B cell (primary cell): Measurements from ENCODE around the gene DTWD2. TPM values are rescaled to one million over a fixed set of nuclear protein-coding genes. Genes with fewer than 3 reads are reported as not detected.
"Not testable (repeated sequence)": the region's sequence is repeated elsewhere in the genome, so short reads cannot be mapped to it uniquely, and the experiment has no call there.

ENCODE experiments used
- ATAC-seq: fragments of 200-7000 bp; cut with Tn5 transposase; one replicate; pipeline ENCODE4 v1.10.0; 2021; ENCODE audit warnings: low read depth, mild to moderate bottlenecking, moderate number of reproducible peaks, moderate library complexity
- CTCF ChIA-PET: fragments of 350-600 bp; sonication (Branson Sonifier 250); formaldehyde crosslinking; loops from one replicate; lab custom pipeline; 2021; ENCODE audit warnings: antibody characterized with exemption, inconsistent platforms; lab: Charles Lee
- POLR2A ChIA-PET: fragments of 350-600 bp; sonication (Branson Sonifier 250); formaldehyde crosslinking; loops from one replicate; lab custom pipeline; 2021; ENCODE audit warnings: antibody characterized with exemption; lab: Charles Lee
- DNase-seq: peaks from one replicate; pipeline ENCODE4 v3.0.0; 2013
- H2AFZ ChIP-seq: 2 replicates; pipeline ENCODE4 v1.6.1; 2012; ENCODE audit warnings: mild to moderate bottlenecking, low read depth, low read length; ENCODE audit not compliant: insufficient read depth, poor library complexity, severe bottlenecking
- H3K27ac ChIP-seq, 2 donors: 1 replicate in 1 of 2; 2 replicates in 1 of 2; pipeline ENCODE4 v1.5.1; 2012 to 2013; ENCODE audit warnings: low read length in 2 of 2, mild to moderate bottlenecking in 2 of 2, moderate library complexity in 1 of 2
- H3K27me3 ChIP-seq, 4 experiments: fragments of 200-600 bp in 1 of 4; sonication (generic) in 1 of 4; replicated peaks in 1 of 4; 1 replicate in 2 of 4; 2 replicates in 2 of 4; pipeline versions ENCODE4 v1.6.1 to v1.7.0; 2013 to 2016; ENCODE audit warnings: low read length in 3 of 4, mild to moderate bottlenecking in 2 of 4, mixed read lengths in 1 of 4, moderate library complexity in 1 of 4; ENCODE audit not compliant: insufficient read depth in 4 of 4, control insufficient read depth in 3 of 4; ENCODE audit errors: control extremely low read depth in 1 of 4
- H3K36me3 ChIP-seq, 2 experiments: replicated peaks in 1 of 2; 1 replicate in 1 of 2; 2 replicates in 1 of 2; pipeline versions ENCODE4 v1.6.1 to v1.7.1; 2013; ENCODE audit warnings: low read length in 1 of 2; ENCODE audit not compliant: insufficient read depth in 2 of 2, control insufficient read depth in 1 of 2; ENCODE audit errors: control extremely low read depth in 1 of 2, extremely low read depth in 1 of 2
- H3K4me1 ChIP-seq, 2 donors: fragments of 200-600 bp in 1 of 2; sonication (generic) in 1 of 2; 1 replicate in 1 of 2; 2 replicates in 1 of 2; pipeline versions ENCODE4 v1.5.1 to v1.6.1; 2013 to 2017; ENCODE audit warnings: low read length in 2 of 2; ENCODE audit not compliant: control insufficient read depth in 2 of 2, insufficient read depth in 2 of 2
- H3K4me2 ChIP-seq: replicated peaks from 2 replicates; pipeline ENCODE3; 2012; ENCODE audit warnings: mild to moderate bottlenecking, low read depth, low read length; ENCODE audit not compliant: poor library complexity, severe bottlenecking
- H3K4me3 ChIP-seq, 5 experiments: fragments of 200-600 bp in 1 of 5; sonication (generic) in 1 of 5; 1 replicate in 3 of 5; 2 replicates in 2 of 5; pipeline versions ENCODE4 v1.5.1 to v1.7.0; 2011 to 2016; ENCODE audit warnings: low read length in 4 of 5, mild to moderate bottlenecking in 4 of 5, low read depth in 2 of 5, control low read depth in 1 of 5, moderate library complexity in 1 of 5; ENCODE audit not compliant: insufficient read depth in 1 of 5; ENCODE audit errors: control extremely low read depth in 1 of 5, extremely low read depth in 1 of 5
- H3K79me2 ChIP-seq: fragments of 200-600 bp; sonication (generic); one replicate; pipeline ENCODE4 v1.6.0; 2016; ENCODE audit warnings: low read length; ENCODE audit not compliant: control insufficient read depth, insufficient read depth
- H3K9ac ChIP-seq: fragments of 200-600 bp; sonication (generic); 2 replicates; pipeline ENCODE4 v1.6.1; 2017; ENCODE audit warnings: mild to moderate bottlenecking, low read length, moderate library complexity
- H3K9me3 ChIP-seq, 3 donors: one replicate each; pipeline versions ENCODE4 v1.6.1 to v1.7.1; 2013; ENCODE audit warnings: low read length in 2 of 3; ENCODE audit not compliant: control insufficient read depth in 2 of 3, insufficient read depth in 1 of 3; ENCODE audit errors: control extremely low read depth in 1 of 3
- H4K20me1 ChIP-seq: 2 replicates; pipeline ENCODE4 v1.6.0; 2012; ENCODE audit warnings: mild to moderate bottlenecking, low read length; ENCODE audit not compliant: insufficient read depth, control insufficient read depth, poor library complexity, severe bottlenecking
- H3K27ac Mint-ChIP-seq: one replicate; pipeline ENCODE4 v1.8.0; 2021; ENCODE audit warnings: mixed read lengths
- H3K27me3 Mint-ChIP-seq: one replicate; pipeline ENCODE4 v1.8.0; 2021; ENCODE audit warnings: mixed read lengths
- H3K4me1 Mint-ChIP-seq: one replicate; pipeline ENCODE4 v1.8.0; 2021; ENCODE audit warnings: mixed read lengths
- H3K4me3 Mint-ChIP-seq: one replicate; pipeline ENCODE4 v1.8.0; 2021; ENCODE audit warnings: mixed read lengths
- H3K9me3 Mint-ChIP-seq: one replicate; pipeline ENCODE4 v1.8.0; 2022; ENCODE audit warnings: mixed read lengths; ENCODE audit not compliant: insufficient read depth
- EZH2 ChIP-seq: IDR thresholded peaks from 2 replicates; pipeline ENCODE4 v1.6.1; 2012; ENCODE audit warnings: borderline replicate concordance, low read depth, mild to moderate bottlenecking, moderate library complexity, low read length; ENCODE audit not compliant: insufficient read depth, poor library complexity, severe bottlenecking
- WGBS: methylation state at CpG from one replicate; pipeline ENCODE4 v1.1.5; 2013; ENCODE audit warnings: missing lambda C conversion rate; ENCODE audit not compliant: insufficient coverage; 5-methylcytosine and 5-hydroxymethylcytosine counted together
- intact Hi-C: fragments of 100-400 bp; cut with micrococcal nuclease; formaldehyde crosslinking; loops from one replicate; pipeline ENCODE4 v1.10.0; 2022
- polyA plus RNA-seq: library from polyadenylated mRNA; depleted of rRNA; stranded (reverse); fragments of >200 nt; gene quantifications from 2 replicates; pipeline ENCODE4 v1.2.3, GENCODE V29; 2012
- total RNA-seq, 2 donors: library from RNA; stranded (reverse); fragments of 120-200 nt in 1 of 2; gene quantifications; 1 replicate in 1 of 2; 2 replicates in 1 of 2; pipeline versions ENCODE4 v1.2.3 to v1.2.4, GENCODE V29; 2013 to 2022
- TF ChIP-seq, protein P1 (sequence below): fragments of 200-600 bp; IDR thresholded peaks from one replicate; pipeline ENCODE4 v1.8.0; 2022; ENCODE audit warnings: antibody characterized with exemption, mild to moderate bottlenecking

Gene DTWD2
- total and polyA plus RNA-seq, 2 donors (not counting 1 experiment from before 2014, with no cell fraction given), result 3.7 to 6.0 TPM

DNA sequence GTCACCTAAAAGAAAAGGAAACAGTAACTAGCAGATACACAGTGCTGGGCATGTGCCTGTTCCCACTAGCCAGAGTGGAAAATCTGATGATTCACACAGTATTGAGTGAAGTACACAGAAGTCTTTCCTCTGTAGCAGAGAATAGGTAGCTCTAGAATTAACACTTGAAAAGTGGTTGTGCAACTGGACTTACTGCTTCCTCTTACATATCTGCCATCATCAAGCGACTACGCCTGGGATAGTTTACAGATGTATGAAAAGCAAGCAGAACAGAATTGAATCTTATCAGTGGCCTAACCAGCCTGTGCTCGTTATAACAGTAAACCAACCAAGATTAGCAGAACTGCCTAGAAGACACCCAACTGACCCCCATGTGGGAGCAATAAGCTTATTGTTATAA lies 130.6 kb downstream of the DTWD2 start:
- Histone ChIP-seq H3K4me1 (no peaks in the 10 kb centered on the region), H2AFZ (no peak overlapping the region), H3K4me2 (no peak overlapping the region), H3K79me2 (no peaks in the 10 kb centered on the region), H3K9ac (no peak overlapping the region), H3K4me3 (no peak overlapping the region), H4K20me1 (no peaks in the 10 kb centered on the region), H3K27me3 (no peaks in the 10 kb centered on the region), H3K27ac (no peak overlapping the region), H3K36me3 (no peaks in the 10 kb centered on the region), H3K9me3 (peaks cover 0 to 4% (median 0%) of the 10 kb centered on the region in 3 donors)
- no peak overlapping the region for H3K4me3 Mint-ChIP-seq
- DNase-seq (no peak), ATAC-seq (no peak)
- H3K27ac Mint-ChIP-seq, result no peak overlapping the region
- no peak for TF ChIP-seq EZH2
- TF ChIP-seq, protein P1, sequence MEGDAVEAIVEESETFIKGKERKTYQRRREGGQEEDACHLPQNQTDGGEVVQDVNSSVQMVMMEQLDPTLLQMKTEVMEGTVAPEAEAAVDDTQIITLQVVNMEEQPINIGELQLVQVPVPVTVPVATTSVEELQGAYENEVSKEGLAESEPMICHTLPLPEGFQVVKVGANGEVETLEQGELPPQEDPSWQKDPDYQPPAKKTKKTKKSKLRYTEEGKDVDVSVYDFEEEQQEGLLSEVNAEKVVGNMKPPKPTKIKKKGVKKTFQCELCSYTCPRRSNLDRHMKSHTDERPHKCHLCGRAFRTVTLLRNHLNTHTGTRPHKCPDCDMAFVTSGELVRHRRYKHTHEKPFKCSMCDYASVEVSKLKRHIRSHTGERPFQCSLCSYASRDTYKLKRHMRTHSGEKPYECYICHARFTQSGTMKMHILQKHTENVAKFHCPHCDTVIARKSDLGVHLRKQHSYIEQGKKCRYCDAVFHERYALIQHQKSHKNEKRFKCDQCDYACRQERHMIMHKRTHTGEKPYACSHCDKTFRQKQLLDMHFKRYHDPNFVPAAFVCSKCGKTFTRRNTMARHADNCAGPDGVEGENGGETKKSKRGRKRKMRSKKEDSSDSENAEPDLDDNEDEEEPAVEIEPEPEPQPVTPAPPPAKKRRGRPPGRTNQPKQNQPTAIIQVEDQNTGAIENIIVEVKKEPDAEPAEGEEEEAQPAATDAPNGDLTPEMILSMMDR, result no peak
- H3K4me1 Mint-ChIP-seq, result no peaks in the 10 kb centered on the region
- WGBS, result no CpG with 5 or more reads among the region's 3 CpGs
- H3K9me3 Mint-ChIP-seq, result peaks cover 3% of the 10 kb centered on the region
- ChIA-PET POLR2A (no interaction called here), CTCF (no interaction called here)
- intact Hi-C loops, result no loop called here
- no peaks in the 10 kb centered on the region for H3K27me3 Mint-ChIP-seq

GRCh38 chr5:118854819-118855218 lies 133.5 kb downstream of the DTWD2 start:
- intact Hi-C loops, result no loop called here
- WGBS, result 87% methylated on average over 3 of the region's 5 CpGs
- Histone ChIP-seq H3K27me3 (no peaks in the 10 kb centered on the region), H3K9ac (no peak overlapping the region), H4K20me1 (no peaks in the 10 kb centered on the region), H3K4me3 (no peak overlapping the region), H2AFZ (no peak overlapping the region), H3K79me2 (no peaks in the 10 kb centered on the region), H3K4me2 (no peak overlapping the region), H3K36me3 (no peaks in the 10 kb centered on the region), H3K27ac (no peak overlapping the region), H3K9me3 (peaks cover 0 to 18% (median 9%) of the 10 kb centered on the region in 3 donors), H3K4me1 (no peaks in the 10 kb centered on the region)
- no peak overlapping the region for H3K4me3 Mint-ChIP-seq
- peaks cover 11% of the 10 kb centered on the region for H3K9me3 Mint-ChIP-seq
- ChIA-PET POLR2A (no interaction called here), CTCF (no interaction called here)
- H3K4me1 Mint-ChIP-seq, result no peaks in the 10 kb centered on the region
- no peak for DNase-seq
- H3K27me3 Mint-ChIP-seq, result no peaks in the 10 kb centered on the region
- H3K27ac Mint-ChIP-seq, result no peak overlapping the region
- TF ChIP-seq EZH2, result no peak
- TF ChIP-seq, protein P1, result no peak
- ATAC-seq, result no peak

DNA sequence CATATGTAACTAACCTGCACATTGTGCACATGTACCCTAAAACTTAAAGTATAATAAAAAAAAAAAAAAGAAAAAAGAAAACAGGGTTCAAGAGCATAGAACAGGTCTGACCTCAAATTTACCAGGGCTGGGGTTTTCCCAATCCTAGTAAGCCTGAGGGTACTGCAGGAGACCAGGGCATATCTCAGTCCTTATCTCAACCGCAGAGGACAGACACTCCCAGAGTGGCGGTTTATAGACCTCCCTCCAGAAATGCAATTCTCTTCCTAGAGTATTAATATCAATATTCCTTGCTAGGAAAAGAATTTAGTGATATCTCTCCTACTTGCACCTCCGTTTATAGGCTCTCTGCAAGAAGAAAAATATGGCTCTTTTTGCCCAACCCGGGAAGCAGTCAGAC lies 136.6 kb downstream of the DTWD2 start:
- H3K4me3 Mint-ChIP-seq, H3K79me2 ChIP-seq, DNase-seq, H3K27ac Mint-ChIP-seq, H3K27me3 ChIP-seq, intact Hi-C loops, H3K27ac ChIP-seq, H3K9ac ChIP-seq, H3K4me1 ChIP-seq, H3K4me1 Mint-ChIP-seq, H3K27me3 Mint-ChIP-seq, H4K20me1 ChIP-seq, POLR2A ChIA-PET, ATAC-seq, H3K4me3 ChIP-seq, H2AFZ ChIP-seq, H3K4me2 ChIP-seq, H3K36me3 ChIP-seq, CTCF ChIA-PET: not testable (repeated sequence)
- H3K9me3 ChIP-seq, result peaks cover 0 to 20% (median 9%) of the 10 kb centered on the region in 3 donors
- WGBS, result 90% methylated on average over 3 of the region's 4 CpGs
- H3K9me3 Mint-ChIP-seq, result peaks cover 11% of the 10 kb centered on the region
